Left lung (tissue), 10 donors: ENCODE results near the gene FAM78A. TPM values are rescaled to one million over a fixed set of nuclear protein-coding genes. Genes with fewer than 3 reads are reported as not detected.

Source experiments
- ATAC-seq: fragments of 200-7000 bp; cut with Tn5 transposase; one replicate; pipeline ENCODE4 v1.9.1; 2020; ENCODE audit warnings: moderate library complexity
- DNase-seq, 4 donors: peaks; one replicate each; pipeline ENCODE4 v3.0.0-alpha.2; 2013 to 2020
- H3K27ac ChIP-seq, 2 donors: fragments of 200-600 bp; sonication (generic) in 1 of 2; one replicate each; pipeline versions ENCODE4 v1.5.0 to v1.8.0; 2020 to 2021
- H3K27me3 ChIP-seq, 2 donors: fragments of 200-600 bp; sonication (generic) in 1 of 2; one replicate each; pipeline versions ENCODE4 v1.5.0 to v1.8.0; 2020 to 2021
- H3K36me3 ChIP-seq, 2 donors: fragments of 200-600 bp; sonication (generic) in 1 of 2; one replicate each; pipeline versions ENCODE4 v1.5.0 to v1.8.0; 2020 to 2021
- H3K4me1 ChIP-seq, 2 donors: fragments of 200-600 bp; one replicate each; pipeline ENCODE4 v1.8.0; 2021
- H3K4me3 ChIP-seq, 2 donors: fragments of 200-600 bp; sonication (generic) in 1 of 2; one replicate each; pipeline versions ENCODE4 v1.5.0 to v1.8.0; 2020 to 2021; ENCODE audit warnings: mild to moderate bottlenecking in 1 of 2
- H3K9me3 ChIP-seq, 2 donors: fragments of 200-600 bp; sonication (generic) in 1 of 2; one replicate each; pipeline versions ENCODE4 v1.5.0 to v1.8.0; 2020 to 2021
- intact Hi-C, 2 donors: fragments of 100-400 bp; cut with DNase I; formaldehyde crosslinking; loops; one replicate each; pipeline versions ENCODE4 v1.11.2 to v1.14.2; 2022
- polyA plus RNA-seq, 6 donors: library from polyadenylated mRNA; unstranded; fragments of 120-200 nt; gene quantifications; one replicate each; pipeline ENCODE4 v1.2.1, GENCODE V29; 2013; ENCODE audit not compliant: insufficient read length in 6 of 6
- total RNA-seq, 2 donors: library from RNA; stranded (reverse); fragmentation: NEBNext Ultra II Directional; extraction: Animal tissue kit (Norgen Biotek cat#: 25700); gene quantifications; one replicate each; pipeline ENCODE4 v1.2.1, GENCODE V29; 2021
- TF ChIP-seq, protein P1 (sequence below), 2 donors: fragments of 200-600 bp; sonication (generic) in 1 of 2; IDR thresholded peaks; one replicate each; pipeline versions ENCODE4 v1.5.0 to v1.8.0; 2021; ENCODE audit warnings: antibody characterized with exemption in 2 of 2
- donor health status: DM: no; HTN: yes; CAD: no.
- donor health status: DM: no; HTN: no; CAD: no.

Gene FAM78A
- total and polyA plus RNA-seq, 8 donors = 3.5 to 18.1 (median 6.5) TPM

DNA sequence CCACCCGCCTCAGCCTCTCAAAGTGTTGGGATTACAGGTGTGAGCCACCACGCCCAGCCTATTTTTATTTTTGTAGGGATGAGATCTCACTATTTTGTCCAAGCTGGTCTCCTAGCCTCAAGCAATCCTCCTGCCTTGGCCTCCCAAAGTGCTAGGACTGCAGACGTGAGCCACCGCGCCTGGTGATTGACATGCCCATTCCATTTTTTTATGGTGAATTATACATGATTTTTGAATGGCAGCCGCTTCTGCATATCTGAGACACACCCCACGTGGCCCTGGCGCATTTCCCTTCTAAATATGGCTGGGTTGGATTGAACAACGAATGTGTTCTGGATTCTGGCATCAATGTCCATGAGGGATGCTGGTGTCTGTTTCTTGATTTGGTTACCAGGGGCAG, 35.9 kb upstream of the FAM78A start:
- Histone ChIP-seq H3K27me3 (no peaks in the 10 kb centered on the region), H3K27ac (no peak overlapping the region), H3K4me3 (no peak overlapping the region), H3K9me3 (no peaks in the 10 kb centered on the region), H3K4me1 (no peaks in the 10 kb centered on the region), H3K36me3 (no peaks in the 10 kb centered on the region)
- ATAC-seq (no peak), DNase-seq (no peak)
- intact Hi-C loops = loop anchor here in 1 of 2 donors (10.0 kb wide), 1 partner anchor 127 kb away; no protein-coding TSS in a partner anchor
- TF ChIP-seq, protein P1, sequence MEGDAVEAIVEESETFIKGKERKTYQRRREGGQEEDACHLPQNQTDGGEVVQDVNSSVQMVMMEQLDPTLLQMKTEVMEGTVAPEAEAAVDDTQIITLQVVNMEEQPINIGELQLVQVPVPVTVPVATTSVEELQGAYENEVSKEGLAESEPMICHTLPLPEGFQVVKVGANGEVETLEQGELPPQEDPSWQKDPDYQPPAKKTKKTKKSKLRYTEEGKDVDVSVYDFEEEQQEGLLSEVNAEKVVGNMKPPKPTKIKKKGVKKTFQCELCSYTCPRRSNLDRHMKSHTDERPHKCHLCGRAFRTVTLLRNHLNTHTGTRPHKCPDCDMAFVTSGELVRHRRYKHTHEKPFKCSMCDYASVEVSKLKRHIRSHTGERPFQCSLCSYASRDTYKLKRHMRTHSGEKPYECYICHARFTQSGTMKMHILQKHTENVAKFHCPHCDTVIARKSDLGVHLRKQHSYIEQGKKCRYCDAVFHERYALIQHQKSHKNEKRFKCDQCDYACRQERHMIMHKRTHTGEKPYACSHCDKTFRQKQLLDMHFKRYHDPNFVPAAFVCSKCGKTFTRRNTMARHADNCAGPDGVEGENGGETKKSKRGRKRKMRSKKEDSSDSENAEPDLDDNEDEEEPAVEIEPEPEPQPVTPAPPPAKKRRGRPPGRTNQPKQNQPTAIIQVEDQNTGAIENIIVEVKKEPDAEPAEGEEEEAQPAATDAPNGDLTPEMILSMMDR (IDR thresholded peaks at IDR 0.05) = no peak

DNA sequence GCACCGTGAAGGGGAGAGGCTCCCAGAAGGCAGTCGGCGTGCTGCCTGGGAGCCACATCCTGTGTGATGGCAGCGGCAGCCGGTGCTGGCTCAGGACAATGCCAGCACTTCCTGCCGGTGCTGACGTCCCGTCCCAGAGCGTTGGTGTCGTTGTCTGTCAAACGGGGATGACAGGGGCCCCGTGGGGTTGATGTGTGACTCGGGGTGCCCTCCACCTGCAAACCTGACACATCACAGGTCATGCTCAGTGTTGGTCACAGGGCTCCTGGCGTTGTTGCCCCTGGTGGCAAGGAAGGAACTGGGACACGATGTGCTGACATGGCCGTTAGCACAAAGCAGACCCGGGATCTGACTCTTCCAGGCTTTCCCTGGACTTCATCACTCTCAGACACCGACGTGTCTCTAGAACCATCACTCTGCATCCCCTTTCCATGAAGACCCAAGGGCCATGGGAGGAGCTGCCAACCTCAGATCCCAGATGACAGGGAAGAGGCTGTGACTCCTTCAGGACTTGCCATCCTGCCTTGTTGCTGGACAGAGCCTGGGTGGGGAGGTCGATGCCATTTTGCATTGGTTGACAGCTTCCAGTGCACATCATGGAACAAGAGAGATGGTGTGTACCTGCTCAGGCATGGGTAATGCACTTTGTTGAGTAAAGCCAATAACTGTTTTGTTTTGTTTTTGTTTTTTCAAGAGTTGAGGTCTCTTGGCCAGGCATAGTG, 34.7 kb upstream of the FAM78A start:
- DNase-seq = no peak
- no peaks in the 10 kb centered on the region for H3K27me3 ChIP-seq
- H3K4me1 ChIP-seq = no peaks in the 10 kb centered on the region
- H3K27ac ChIP-seq = no peak overlapping the region
- TF ChIP-seq, protein P1 (IDR thresholded peaks at IDR 0.05) = no peak
- no peaks in the 10 kb centered on the region for H3K9me3 ChIP-seq
- H3K4me3 ChIP-seq = no peak overlapping the region
- intact Hi-C loops = loop anchor here in 1 of 2 donors (10.0 kb wide), 1 partner anchor 126 kb away; no protein-coding TSS in a partner anchor
- no peaks in the 10 kb centered on the region for H3K36me3 ChIP-seq
- ATAC-seq = no peak

DNA sequence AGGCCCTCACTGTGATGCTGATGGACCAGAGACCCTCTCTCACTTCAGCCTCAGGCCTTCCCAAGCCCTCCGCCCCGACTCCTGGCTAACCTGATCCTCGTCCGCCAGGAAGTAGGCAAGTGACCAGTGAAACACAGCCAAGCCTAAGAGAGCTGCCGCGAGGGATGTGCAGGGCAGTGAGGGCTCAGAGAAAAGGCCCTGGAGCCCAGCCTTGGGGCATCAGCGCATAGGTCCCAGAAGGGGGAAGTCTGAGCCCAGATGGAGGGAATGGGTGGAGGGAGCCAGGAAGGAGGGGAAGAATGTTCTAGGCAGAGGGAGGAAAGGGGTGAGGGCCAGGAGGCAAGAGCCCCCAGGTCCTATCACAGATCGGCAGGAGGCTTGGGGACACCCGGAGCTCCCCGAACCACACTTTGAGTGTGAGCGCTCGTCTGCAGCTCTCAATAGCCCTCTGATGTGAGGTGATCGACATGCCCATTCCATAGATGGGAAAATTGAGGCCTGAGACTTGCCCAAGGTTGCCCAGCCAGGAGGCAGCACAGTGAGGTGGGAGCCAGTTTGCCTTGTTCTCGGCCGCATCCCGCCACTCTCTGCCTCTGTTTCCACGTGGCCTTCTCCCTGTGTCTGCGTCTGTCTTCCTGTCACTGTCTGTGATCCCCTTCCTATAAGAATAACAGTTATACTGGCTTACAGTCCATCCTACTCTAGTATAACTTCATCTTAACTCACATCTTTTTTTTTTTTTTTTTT, 33.4 kb upstream of the FAM78A start:
- Histone ChIP-seq H3K27ac (no peak overlapping the region), H3K4me1 (no peaks in the 10 kb centered on the region), H3K36me3 (no peaks in the 10 kb centered on the region), H3K27me3 (no peaks in the 10 kb centered on the region), H3K9me3 (no peaks in the 10 kb centered on the region), H3K4me3 (no peak overlapping the region)
- DNase-seq (no peak), ATAC-seq (no peak)
- TF ChIP-seq, protein P1 (IDR thresholded peaks at IDR 0.05) = no peak
- intact Hi-C loops = loop anchor here in 1 of 2 donors (10.0 kb wide), 1 partner anchor 125 kb away; no protein-coding TSS in a partner anchor

DNA sequence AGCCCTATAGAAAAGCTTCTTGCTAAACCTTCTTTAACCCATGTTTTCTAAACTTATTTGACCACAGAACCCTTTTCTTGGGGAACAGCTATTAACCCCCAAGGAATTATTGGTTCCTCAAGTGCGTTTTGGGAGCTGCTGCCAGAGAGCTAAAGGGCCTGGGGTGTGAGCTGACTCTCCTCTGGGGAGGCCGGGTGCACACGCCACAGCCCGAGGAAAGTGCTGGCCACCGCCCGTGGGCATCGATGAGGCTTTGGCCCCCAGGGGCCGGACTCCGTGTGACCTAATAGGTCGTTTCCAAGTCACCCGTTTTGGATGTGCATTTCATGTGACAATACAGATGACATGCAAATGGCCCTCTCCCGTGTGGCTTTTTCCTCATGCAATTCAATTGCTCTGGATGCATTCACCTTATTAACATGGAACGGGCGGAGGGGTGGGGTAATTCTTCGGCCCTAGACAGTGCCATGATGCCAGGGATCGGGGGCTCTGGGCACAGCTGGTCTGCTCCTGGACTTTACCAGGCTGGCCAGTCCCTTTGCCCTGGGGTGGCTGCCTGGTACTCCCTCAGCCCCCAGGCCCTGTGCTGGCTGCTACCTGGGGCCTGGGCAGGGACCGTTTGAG, 32.7 kb upstream of the FAM78A start:
- Histone ChIP-seq H3K4me3 (no peak overlapping the region), H3K27ac (no peak overlapping the region), H3K4me1 (no peaks in the 10 kb centered on the region), H3K27me3 (no peaks in the 10 kb centered on the region), H3K36me3 (no peaks in the 10 kb centered on the region), H3K9me3 (no peaks in the 10 kb centered on the region)
- TF ChIP-seq, protein P1 (IDR thresholded peaks at IDR 0.05) = no peak
- intact Hi-C loops = no loop called here
- ATAC-seq = no peak
- DNase-seq = no peak

DNA sequence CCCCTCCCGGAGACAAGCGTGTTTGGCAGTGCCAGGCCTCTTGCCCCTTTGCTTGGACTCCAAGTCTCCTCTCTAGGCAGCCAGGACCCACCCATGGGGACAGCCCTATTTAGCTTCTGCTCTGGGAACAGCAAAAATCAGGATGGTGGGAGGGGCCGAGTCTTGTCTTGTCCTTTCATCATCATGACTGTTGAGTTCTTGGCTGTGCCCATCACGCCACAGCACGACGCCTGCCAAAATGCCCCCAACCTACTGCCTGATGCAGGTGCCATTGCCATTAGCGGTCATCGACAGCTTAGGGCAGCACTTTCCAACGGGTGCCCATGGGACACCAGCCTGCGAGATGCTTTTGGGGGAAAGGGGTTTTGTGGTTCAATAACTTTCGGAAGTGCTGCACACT, 32.1 kb upstream of the FAM78A start:
- ATAC-seq (no peak), DNase-seq (no peak)
- Histone ChIP-seq H3K4me3 (no peak overlapping the region), H3K36me3 (no peaks in the 10 kb centered on the region), H3K27me3 (no peaks in the 10 kb centered on the region), H3K9me3 (no peaks in the 10 kb centered on the region), H3K27ac (no peak overlapping the region), H3K4me1 (no peaks in the 10 kb centered on the region)
- TF ChIP-seq, protein P1 (IDR thresholded peaks at IDR 0.05) = no peak
- intact Hi-C loops = no loop called here
